Left ventricle myocardium inferior (tissue), 1 donor: ENCODE data around the gene SLC1A2. TPM values are rescaled to one million over a fixed set of nuclear protein-coding genes. Genes with fewer than 3 reads are reported as not detected.

Experiments used
- DNase-seq: peaks from one replicate; pipeline ENCODE4 v3.0.0-alpha.2; 2020
- H3K27ac ChIP-seq: fragments of 200-600 bp; replicated peaks from 2 replicates; pipeline ENCODE4 v1.8.0; 2021
- H3K27me3 ChIP-seq: fragments of 200-600 bp; 2 replicates; pipeline ENCODE4 v1.8.0; 2021; ENCODE audit warnings: low read depth
- H3K36me3 ChIP-seq: fragments of 200-600 bp; 2 replicates; pipeline ENCODE4 v1.8.0; 2021
- H3K4me1 ChIP-seq: fragments of 200-600 bp; 2 replicates; pipeline ENCODE4 v1.8.0; 2021
- H3K4me3 ChIP-seq: fragments of 200-600 bp; 2 replicates; pipeline ENCODE4 v1.8.0; 2021; ENCODE audit warnings: mild to moderate bottlenecking, moderate library complexity
- H3K9me3 ChIP-seq: fragments of 200-600 bp; replicated peaks from 2 replicates; pipeline ENCODE4 v1.8.0; 2021
- CTCF ChIP-seq: fragments of 200-600 bp; IDR thresholded peaks from 2 replicates; pipeline ENCODE4 v1.8.0; 2021; ENCODE audit warnings: antibody characterized with exemption, mild to moderate bottlenecking, borderline replicate concordance
- intact Hi-C: fragments of 100-400 bp; cut with micrococcal nuclease; formaldehyde crosslinking; loops from one replicate; pipeline ENCODE4 v1.11.0; 2022
- total RNA-seq: library from RNA; stranded (reverse); fragmentation: NEBNext Ultra II Directional; extraction: Animal tissue kit (Norgen Biotek cat#: 25700); gene quantifications from one replicate; pipeline ENCODE4 v1.2.1, GENCODE V29; 2021
- donor health status: DM: no; HTN: yes; CAD: no; lungs with severe emphysema.

SLC1A2 gene
- total RNA-seq, 1 donor from 2014 or later: 8.4 TPM

DNA sequence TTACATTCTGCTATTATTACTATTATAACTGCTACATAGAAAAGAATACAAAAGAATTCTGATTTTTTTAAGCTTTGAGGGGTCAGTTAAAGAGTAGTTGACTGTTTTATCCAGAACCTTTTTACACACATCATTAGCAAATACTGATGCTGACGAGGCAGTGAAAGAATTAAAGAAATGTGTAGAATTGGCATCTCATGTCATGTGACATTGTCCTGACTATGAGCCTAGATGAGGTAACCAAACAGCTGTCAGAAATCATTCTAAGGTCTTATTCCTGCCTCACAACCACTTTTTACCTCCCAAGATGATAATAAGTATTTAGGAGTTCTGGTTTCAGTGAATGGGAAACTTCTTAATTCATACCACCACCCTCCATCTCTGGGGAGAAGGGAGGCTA lies 121.0 kb downstream of the SLC1A2 start:
- Histone ChIP-seq H3K4me3 (no peak overlapping the region), H3K36me3 (no peaks in the 10 kb centered on the region), H3K9me3 (no peaks in the 10 kb centered on the region), H3K27ac (no peak overlapping the region), H3K27me3 (no peaks in the 10 kb centered on the region), H3K4me1 (no peaks in the 10 kb centered on the region)
- TF ChIP-seq CTCF: no peak
- no peak for DNase-seq
- intact Hi-C loops: no loop called here

- no peaks in the 10 kb centered on the region for H3K4me1 ChIP-seq
- H3K36me3 ChIP-seq: no peaks in the 10 kb centered on the region
- H3K9me3 ChIP-seq: no peaks in the 10 kb centered on the region
- no peaks in the 10 kb centered on the region for H3K27me3 ChIP-seq
- no peak for TF ChIP-seq CTCF
- H3K4me3 ChIP-seq: no peak overlapping the region
- no peak overlapping the region for H3K27ac ChIP-seq
- DNase-seq: no peak
- intact Hi-C loops: no loop called here
Measured at GRCh38 chr11:35295751-35296150, 123.6 kb downstream of the SLC1A2 start.

GRCh38 chr11:35293699-35294098 lies 125.7 kb downstream of the SLC1A2 start:
- H3K36me3 ChIP-seq: no peaks in the 10 kb centered on the region
- no peaks in the 10 kb centered on the region for H3K27me3 ChIP-seq
- H3K4me3 ChIP-seq: no peak overlapping the region
- H3K9me3 ChIP-seq: no peaks in the 10 kb centered on the region
- intact Hi-C loops: no loop called here
- no peaks in the 10 kb centered on the region for H3K4me1 ChIP-seq
- TF ChIP-seq CTCF: no peak
- no peak for DNase-seq
- H3K27ac ChIP-seq: no peak overlapping the region

GRCh38 chr11:35293035-35293434 lies 126.3 kb downstream of the SLC1A2 start:
- H3K27me3 ChIP-seq: no peaks in the 10 kb centered on the region
- H3K4me3 ChIP-seq: no peak overlapping the region
- intact Hi-C loops: no loop called here
- no peak overlapping the region for H3K27ac ChIP-seq
- no peaks in the 10 kb centered on the region for H3K4me1 ChIP-seq
- no peak for TF ChIP-seq CTCF
- H3K36me3 ChIP-seq: no peaks in the 10 kb centered on the region
- H3K9me3 ChIP-seq: no peaks in the 10 kb centered on the region
- DNase-seq: no peak

DNA sequence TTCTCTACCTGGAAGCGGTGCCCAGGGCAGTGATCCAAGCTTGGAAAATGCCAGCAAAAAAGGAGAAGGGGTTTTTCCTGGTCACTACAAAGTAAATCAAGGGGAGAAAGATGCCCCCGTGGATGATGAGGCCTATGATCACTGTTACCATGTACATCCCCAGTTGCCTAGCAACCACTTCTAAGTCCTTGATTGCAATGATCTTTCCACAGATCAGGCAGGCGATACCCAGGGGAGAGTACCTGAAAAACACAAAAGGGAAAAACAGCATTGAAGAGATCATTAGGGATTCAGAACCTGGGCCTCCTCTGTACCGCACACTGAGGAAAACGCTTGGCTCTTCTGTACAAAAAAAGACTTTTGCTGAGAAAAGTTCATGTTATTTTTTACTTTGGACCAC lies 127.1 kb downstream of the SLC1A2 start:
- no peaks in the 10 kb centered on the region for H3K4me1 ChIP-seq
- no peaks in the 10 kb centered on the region for H3K27me3 ChIP-seq
- H3K27ac ChIP-seq: no peak overlapping the region
- intact Hi-C loops: no loop called here
- H3K36me3 ChIP-seq: no peaks in the 10 kb centered on the region
- H3K9me3 ChIP-seq: no peaks in the 10 kb centered on the region
- DNase-seq: no peak
- H3K4me3 ChIP-seq: no peak overlapping the region
- no peak for TF ChIP-seq CTCF

DNA sequence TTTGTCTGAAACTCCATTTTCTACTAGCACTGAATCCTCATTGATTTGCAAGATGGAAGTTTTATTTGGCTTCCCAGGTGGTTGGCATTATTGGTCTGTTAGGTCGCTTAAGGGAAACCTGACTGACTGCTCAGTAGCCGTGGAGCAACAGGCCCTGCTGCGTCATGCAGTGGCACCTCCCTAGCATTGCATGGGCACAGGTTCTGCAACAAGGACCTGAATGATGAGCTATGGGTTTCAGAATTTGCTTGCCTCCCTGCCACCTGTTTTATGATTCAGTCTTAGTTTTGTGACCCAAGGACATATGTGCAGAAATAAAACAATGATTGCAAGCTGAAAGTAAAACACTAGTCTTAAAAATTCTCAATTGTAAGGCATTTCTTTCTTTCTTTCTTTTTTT lies 128.5 kb downstream of the SLC1A2 start:
- Histone ChIP-seq H3K36me3 (peaks cover 8% of the 10 kb centered on the region), H3K27me3 (no peaks in the 10 kb centered on the region), H3K9me3 (no peaks in the 10 kb centered on the region), H3K4me3 (no peak overlapping the region), H3K4me1 (no peaks in the 10 kb centered on the region), H3K27ac (no peak overlapping the region)
- DNase-seq: no peak
- TF ChIP-seq CTCF: no peak
- intact Hi-C loops: no loop called here
